ENCODE measurements around the gene LTV1.
"Not testable (repeated sequence)": the region's sequence is repeated elsewhere in the genome, so short reads cannot be mapped to it uniquely, and the experiment has no call there.

Gene LTV1

GRCh38 chr6:143842902-143843676 is at the start of gene LTV1:
LTV1 (plus strand) TSS chr6:143843338; CDS start chr6:143843478, 140 bp downstream.
- peak; percentile 98 for DNase-seq

- DNase-seq, result not testable (repeated sequence)
Observed at GRCh38 chr6:143796551-143796950, 46.6 kb upstream of the LTV1 start.

- DNase-seq, result not testable (repeated sequence)
Observed at GRCh38 chr6:143798487-143798886, 44.7 kb upstream of the LTV1 start.

- DNase-seq, result no peak
Observed at GRCh38 chr6:143802833-143803565, 40.1 kb upstream of the LTV1 start.

GRCh38 chr6:143803769-143804568 is 39.2 kb upstream of the LTV1 start:
- no peak for DNase-seq

GRCh38 chr6:143804835-143805239 is 38.3 kb upstream of the LTV1 start:
- no peak for DNase-seq

GRCh38 chr6:143806282-143807102 is 36.6 kb upstream of the LTV1 start:
- DNase-seq, result no peak

- no peak for DNase-seq
Observed at GRCh38 chr6:143807103-143807772, 35.9 kb upstream of the LTV1 start.

- no peak for DNase-seq
Observed at GRCh38 chr6:143810745-143811144, 32.4 kb upstream of the LTV1 start.

GRCh38 chr6:143811501-143812157 is 31.5 kb upstream of the LTV1 start:
- no peak for DNase-seq

- no peak for DNase-seq
Observed at GRCh38 chr6:143817621-143818020, 25.5 kb upstream of the LTV1 start.

- DNase-seq, result no peak
Observed at GRCh38 chr6:143821359-143821758, 21.8 kb upstream of the LTV1 start.

- DNase-seq, result no peak
Observed at GRCh38 chr6:143822584-143823024, 20.5 kb upstream of the LTV1 start.

- no peak for DNase-seq
Observed at GRCh38 chr6:143823548-143823947, 19.6 kb upstream of the LTV1 start.

GRCh38 chr6:143828572-143828971 is 14.6 kb upstream of the LTV1 start:
- peak; percentile 10 for DNase-seq

- DNase-seq, result no peak
Observed at GRCh38 chr6:143836150-143836549, 7.0 kb upstream of the LTV1 start.

- DNase-seq, result no peak
Observed at GRCh38 chr6:143838395-143838794, 4.7 kb upstream of the LTV1 start.

GRCh38 chr6:143839196-143839595 is 3.9 kb upstream of the LTV1 start:
- DNase-seq, result no peak

- DNase-seq, result no peak
Observed at GRCh38 chr6:143840595-143841265, 2.4 kb upstream of the LTV1 start.

GRCh38 chr6:143842461-143842901 is 657 bp upstream of the LTV1 start:
- no peak for DNase-seq

GRCh38 chr6:143843677-143843999 is 500 bp downstream of the LTV1 start:
- peak; percentile 50 for DNase-seq
